Neural cell (in vitro differentiated cells): Measurements from ENCODE around the gene BAD. TPM values are rescaled to one million over a fixed set of nuclear protein-coding genes. Genes with fewer than 3 reads are reported as not detected.

Source experiments
- H2AFZ ChIP-seq: fragments of 200-600, 300-800 bp; sonication (generic), shearing (Covaris generic); 2 replicates; pipeline ENCODE4 v1.6.0; 2014; ENCODE audit warnings: low read depth, mild to moderate bottlenecking, antibody characterized with exemption, low read length, moderate library complexity
- H3F3A ChIP-seq: fragments of 200-600 bp; shearing (Covaris generic); 2 replicates; pipeline ENCODE4 v1.6.1; 2016; ENCODE audit warnings: mild to moderate bottlenecking, moderate library complexity, mixed read lengths, antibody characterized with exemption, low read length; ENCODE audit not compliant: insufficient read depth, poor library complexity, severe bottlenecking
- H3K27ac ChIP-seq: fragments of 200-600, 300-800 bp; sonication (generic), shearing (Covaris generic); 2 replicates; pipeline ENCODE4 v1.5.1; 2014; ENCODE audit warnings: mild to moderate bottlenecking, low read length, moderate library complexity
- H3K27me3 ChIP-seq: fragments of 300-800, 200-600 bp; sonication (generic), shearing (Covaris generic); 2 replicates; pipeline ENCODE4 v1.6.0; 2014; ENCODE audit warnings: mild to moderate bottlenecking, low read depth, low read length, moderate library complexity; ENCODE audit not compliant: insufficient read depth
- H3K36me3 ChIP-seq: fragments of 300-800, 200-600 bp; sonication (generic), shearing (Covaris generic); 2 replicates; pipeline ENCODE4 v1.5.1; 2014; ENCODE audit warnings: mild to moderate bottlenecking, antibody characterized with exemption, low read length, moderate library complexity; ENCODE audit not compliant: insufficient read depth
- H3K4me2 ChIP-seq: fragments of 300-800, 200-600 bp; sonication (generic), shearing (Covaris generic); 2 replicates; pipeline ENCODE4 v1.6.0; 2014; ENCODE audit warnings: mild to moderate bottlenecking, low read length
- H3K4me3 ChIP-seq: fragments of 300-800, 200-600 bp; sonication (generic), shearing (Covaris generic); 2 replicates; pipeline ENCODE4 v1.5.1; 2014; ENCODE audit warnings: mild to moderate bottlenecking, low read length, moderate library complexity
- H3K79me2 ChIP-seq: fragments of 200-600 bp; shearing (Covaris generic); replicated peaks from 2 replicates; pipeline ENCODE4 v1.6.0; 2014; ENCODE audit warnings: mild to moderate bottlenecking, low read length, moderate library complexity; ENCODE audit not compliant: insufficient read depth
- H3K9ac ChIP-seq: fragments of 300-800, 200-600 bp; sonication (generic), shearing (Covaris generic); 2 replicates; pipeline ENCODE4 v1.6.1; 2016; ENCODE audit warnings: mild to moderate bottlenecking, low read length, mixed read lengths
- H3K9me2 ChIP-seq: fragments of 200-600 bp; shearing (Covaris generic); 2 replicates; pipeline ENCODE4 v1.6.1; 2016; ENCODE audit warnings: mild to moderate bottlenecking, low read length, mixed read lengths; ENCODE audit not compliant: insufficient read depth
- H3K9me3 ChIP-seq: fragments of 200-600, 300-800 bp; sonication (generic), shearing (Covaris generic); 2 replicates; pipeline ENCODE4 v1.6.1; 2016; ENCODE audit warnings: mild to moderate bottlenecking, mixed run types, low read length, moderate library complexity, mixed read lengths
- H4K20me1 ChIP-seq: fragments of 200-600 bp; shearing (Covaris generic); 2 replicates; pipeline ENCODE4 v1.6.1; 2016; ENCODE audit warnings: mild to moderate bottlenecking, mixed run types; ENCODE audit not compliant: insufficient read depth
- EP300 ChIP-seq: fragments of 450-650 bp; conservative IDR thresholded peaks from 2 replicates; pipeline ENCODE4 v1.6.1; 2014; ENCODE audit warnings: antibody characterized with exemption, mild to moderate bottlenecking, moderate library complexity; ENCODE audit not compliant: poor library complexity, severe bottlenecking
- EZH2 ChIP-seq: fragments of 200-600, 300-800 bp; shearing (Covaris generic), sonication (generic); IDR thresholded peaks from 2 replicates; pipeline ENCODE4 v1.6.1; 2014; ENCODE audit warnings: antibody characterized with exemption, low read length, borderline replicate concordance, mild to moderate bottlenecking; ENCODE audit not compliant: insufficient read depth, poor library complexity, severe bottlenecking
- MXI1 ChIP-seq: fragments of 450-650 bp; conservative IDR thresholded peaks from 2 replicates; pipeline ENCODE4 v1.6.1; 2014; ENCODE audit warnings: antibody characterized with exemption, mild to moderate bottlenecking; ENCODE audit not compliant: poor library complexity, severe bottlenecking
- POLR2AphosphoS5 ChIP-seq: IDR thresholded peaks from 2 replicates; pipeline ENCODE4 v1.6.1; 2012
- RAD21 ChIP-seq: fragments of 450-650 bp; conservative IDR thresholded peaks from 2 replicates; pipeline ENCODE4 v1.6.1; 2014; ENCODE audit warnings: antibody characterized with exemption, mild to moderate bottlenecking, moderate library complexity
- SMC3 ChIP-seq: fragments of 450-650 bp; conservative IDR thresholded peaks from 2 replicates; pipeline ENCODE4 v1.6.1; 2014; ENCODE audit warnings: antibody characterized with exemption, mild to moderate bottlenecking, moderate library complexity; ENCODE audit not compliant: poor library complexity
- TAF1 ChIP-seq: IDR thresholded peaks from 2 replicates; pipeline ENCODE4 v1.6.1; 2012; ENCODE audit warnings: low read depth
- polyA plus RNA-seq: library from polyadenylated mRNA; depleted of rRNA; stranded (reverse); fragments of >200 nt; gene quantifications from 2 replicates; pipeline ENCODE4 v1.2.3, GENCODE V29; 2014
- TF ChIP-seq, protein P1 (sequence below): IDR thresholded peaks from 2 replicates; pipeline ENCODE4 v1.6.1; 2012; ENCODE audit warnings: borderline replicate concordance
- TF ChIP-seq, protein P2 (sequence below): fragments of 450-650 bp; IDR thresholded peaks from 2 replicates; pipeline ENCODE4 v1.5.1; 2014; ENCODE audit warnings: antibody characterized with exemption, mild to moderate bottlenecking, moderate library complexity; ENCODE audit not compliant: poor library complexity, severe bottlenecking

The BAD gene
- polyA plus RNA-seq, 1 donor from 2014 or later, result 219 TPM

DNA sequence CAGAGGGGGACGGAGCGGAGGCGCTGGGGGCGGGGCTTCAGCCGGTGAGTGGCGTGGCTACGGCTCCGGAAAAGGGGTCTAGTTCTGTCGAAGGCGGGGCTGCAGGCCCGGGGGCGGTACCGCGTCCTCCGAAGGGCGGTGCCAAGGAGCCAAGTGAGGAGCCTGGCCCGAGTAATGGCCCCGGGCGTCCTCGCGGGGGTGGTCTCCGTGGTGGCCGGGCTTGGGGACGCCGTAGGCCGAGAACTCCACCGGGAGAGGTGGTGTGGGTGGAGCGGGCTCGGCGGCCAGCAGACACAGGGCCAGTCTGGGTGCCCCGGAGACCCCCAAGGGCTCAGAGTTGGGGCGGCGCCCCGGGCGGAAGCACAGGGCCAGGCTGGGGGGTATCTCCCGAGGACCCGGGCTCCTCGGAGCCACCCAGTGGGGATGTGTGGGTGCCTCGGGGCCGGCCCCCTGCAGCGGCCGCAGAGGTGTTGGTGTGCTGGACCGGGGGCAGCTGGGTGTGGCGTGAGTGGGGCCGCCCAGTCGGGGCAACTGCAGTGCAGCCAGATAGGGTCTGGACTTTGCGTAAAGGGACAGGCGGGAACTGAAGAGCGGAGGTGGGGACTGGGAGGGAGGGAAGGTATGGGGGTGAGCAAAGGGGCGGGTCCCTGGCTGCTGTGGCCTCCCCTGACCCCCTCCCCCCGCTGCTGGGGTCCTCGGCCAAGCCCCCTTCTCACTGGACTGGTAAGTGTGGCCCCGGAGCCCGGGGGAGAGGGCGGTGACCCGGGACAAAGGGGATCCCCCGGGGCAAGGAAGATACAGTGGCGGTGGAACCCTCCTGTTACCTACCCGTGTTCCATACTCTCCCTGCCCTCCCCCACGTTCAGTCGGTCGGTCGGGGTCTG, 42.7 kb downstream of the BAD start:
- H3K4me3 ChIP-seq, result peak overlapping the region; percentile 97
- no peaks in the 10 kb centered on the region for H4K20me1 ChIP-seq
- no peaks in the 10 kb centered on the region for H3K27me3 ChIP-seq
- no peaks in the 10 kb centered on the region for H3K36me3 ChIP-seq
- H3K9me3 ChIP-seq, result no peaks in the 10 kb centered on the region
- H3K9me2 ChIP-seq, result no peaks in the 10 kb centered on the region
- H3K79me2 ChIP-seq, result peaks cover 13% of the 10 kb centered on the region
- TF ChIP-seq, protein P1, sequence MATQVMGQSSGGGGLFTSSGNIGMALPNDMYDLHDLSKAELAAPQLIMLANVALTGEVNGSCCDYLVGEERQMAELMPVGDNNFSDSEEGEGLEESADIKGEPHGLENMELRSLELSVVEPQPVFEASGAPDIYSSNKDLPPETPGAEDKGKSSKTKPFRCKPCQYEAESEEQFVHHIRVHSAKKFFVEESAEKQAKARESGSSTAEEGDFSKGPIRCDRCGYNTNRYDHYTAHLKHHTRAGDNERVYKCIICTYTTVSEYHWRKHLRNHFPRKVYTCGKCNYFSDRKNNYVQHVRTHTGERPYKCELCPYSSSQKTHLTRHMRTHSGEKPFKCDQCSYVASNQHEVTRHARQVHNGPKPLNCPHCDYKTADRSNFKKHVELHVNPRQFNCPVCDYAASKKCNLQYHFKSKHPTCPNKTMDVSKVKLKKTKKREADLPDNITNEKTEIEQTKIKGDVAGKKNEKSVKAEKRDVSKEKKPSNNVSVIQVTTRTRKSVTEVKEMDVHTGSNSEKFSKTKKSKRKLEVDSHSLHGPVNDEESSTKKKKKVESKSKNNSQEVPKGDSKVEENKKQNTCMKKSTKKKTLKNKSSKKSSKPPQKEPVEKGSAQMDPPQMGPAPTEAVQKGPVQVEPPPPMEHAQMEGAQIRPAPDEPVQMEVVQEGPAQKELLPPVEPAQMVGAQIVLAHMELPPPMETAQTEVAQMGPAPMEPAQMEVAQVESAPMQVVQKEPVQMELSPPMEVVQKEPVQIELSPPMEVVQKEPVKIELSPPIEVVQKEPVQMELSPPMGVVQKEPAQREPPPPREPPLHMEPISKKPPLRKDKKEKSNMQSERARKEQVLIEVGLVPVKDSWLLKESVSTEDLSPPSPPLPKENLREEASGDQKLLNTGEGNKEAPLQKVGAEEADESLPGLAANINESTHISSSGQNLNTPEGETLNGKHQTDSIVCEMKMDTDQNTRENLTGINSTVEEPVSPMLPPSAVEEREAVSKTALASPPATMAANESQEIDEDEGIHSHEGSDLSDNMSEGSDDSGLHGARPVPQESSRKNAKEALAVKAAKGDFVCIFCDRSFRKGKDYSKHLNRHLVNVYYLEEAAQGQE, result no peak
- TF ChIP-seq MXI1, result no peak
- TF ChIP-seq TAF1, result no peak
- no peak for TF ChIP-seq RAD21
- no peak for TF ChIP-seq EP300
- TF ChIP-seq EZH2, result no peak
- no peak for TF ChIP-seq SMC3
- TF ChIP-seq, protein P2, sequence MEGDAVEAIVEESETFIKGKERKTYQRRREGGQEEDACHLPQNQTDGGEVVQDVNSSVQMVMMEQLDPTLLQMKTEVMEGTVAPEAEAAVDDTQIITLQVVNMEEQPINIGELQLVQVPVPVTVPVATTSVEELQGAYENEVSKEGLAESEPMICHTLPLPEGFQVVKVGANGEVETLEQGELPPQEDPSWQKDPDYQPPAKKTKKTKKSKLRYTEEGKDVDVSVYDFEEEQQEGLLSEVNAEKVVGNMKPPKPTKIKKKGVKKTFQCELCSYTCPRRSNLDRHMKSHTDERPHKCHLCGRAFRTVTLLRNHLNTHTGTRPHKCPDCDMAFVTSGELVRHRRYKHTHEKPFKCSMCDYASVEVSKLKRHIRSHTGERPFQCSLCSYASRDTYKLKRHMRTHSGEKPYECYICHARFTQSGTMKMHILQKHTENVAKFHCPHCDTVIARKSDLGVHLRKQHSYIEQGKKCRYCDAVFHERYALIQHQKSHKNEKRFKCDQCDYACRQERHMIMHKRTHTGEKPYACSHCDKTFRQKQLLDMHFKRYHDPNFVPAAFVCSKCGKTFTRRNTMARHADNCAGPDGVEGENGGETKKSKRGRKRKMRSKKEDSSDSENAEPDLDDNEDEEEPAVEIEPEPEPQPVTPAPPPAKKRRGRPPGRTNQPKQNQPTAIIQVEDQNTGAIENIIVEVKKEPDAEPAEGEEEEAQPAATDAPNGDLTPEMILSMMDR, result peak; percentile 35
- TF ChIP-seq POLR2AphosphoS5, result peak; percentile 45
- H3K9ac ChIP-seq, result peak overlapping the region; percentile 82
- peak overlapping the region; percentile 94 for H3K27ac ChIP-seq
- peak overlapping the region; percentile 80 for H3K4me2 ChIP-seq
- H2AFZ ChIP-seq, result no peak overlapping the region
- H3F3A ChIP-seq, result no peaks in the 10 kb centered on the region

DNA sequence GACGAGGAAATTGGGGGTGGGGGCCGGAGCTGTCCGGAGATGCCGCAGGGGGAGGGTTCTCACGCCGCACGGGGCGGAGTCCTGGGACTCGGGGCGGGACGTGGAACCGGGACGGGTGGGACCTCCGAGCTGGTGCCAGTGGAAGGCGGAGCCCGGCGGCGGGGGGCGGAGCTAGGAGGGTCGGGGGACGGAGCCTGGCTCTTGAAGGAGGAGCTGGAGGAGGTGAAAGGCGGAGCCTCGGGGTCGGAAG, 43.3 kb downstream of the BAD start:
- Histone ChIP-seq H3K27me3 (no peaks in the 10 kb centered on the region), H3K79me2 (peaks cover 12% of the 10 kb centered on the region), H2AFZ (peak overlapping the region; percentile 15), H3K4me3 (peak overlapping the region; percentile 97), H3K9ac (peak overlapping the region; percentile 82), H3K9me2 (no peaks in the 10 kb centered on the region), H4K20me1 (no peaks in the 10 kb centered on the region), H3K9me3 (no peaks in the 10 kb centered on the region), H3K36me3 (no peaks in the 10 kb centered on the region), H3K27ac (peak overlapping the region; percentile 94), H3F3A (no peaks in the 10 kb centered on the region), H3K4me2 (no peak overlapping the region)
- TF ChIP-seq TAF1 (no peak), MXI1 (peak; percentile 9), EP300 (no peak), POLR2AphosphoS5 (peak; percentile 0)
- TF ChIP-seq, protein P2, result no peak
